Activated T-cell treated with anti-CD3 and anti-CD28 coated beads, Interleukin-2, amount 50 U/mL, for 4 hours (primary cell): ENCODE measurements around the gene CD99. TPM values are rescaled to one million over a fixed set of nuclear protein-coding genes. Genes with fewer than 3 reads are reported as not detected.

ENCODE experiments used
- ATAC-seq, 2 donors: fragments of 200-7000 bp; cut with Tn5 transposase; one replicate each; pipeline ENCODE4 v1.10.0; 2021
- DNase-seq: peaks from one replicate; pipeline ENCODE4 v3.0.0-alpha.2; 2020
- H3K27me3 Mint-ChIP-seq: one replicate; pipeline ENCODE4 v1.8.0; 2021; ENCODE audit warnings: low read depth, mixed read lengths
- H3K36me3 Mint-ChIP-seq: one replicate; pipeline ENCODE4 v1.8.0; 2022; ENCODE audit warnings: mixed read lengths; ENCODE audit not compliant: insufficient read depth
- H3K4me1 Mint-ChIP-seq: one replicate; pipeline ENCODE4 v1.8.0; 2021; ENCODE audit warnings: low read depth, mixed read lengths
- H3K4me3 Mint-ChIP-seq: one replicate; pipeline ENCODE4 v1.8.0; 2021; ENCODE audit warnings: mild to moderate bottlenecking, moderate library complexity, mixed read lengths
- H3K9me3 Mint-ChIP-seq: one replicate; pipeline ENCODE4 v1.8.0; 2021; ENCODE audit warnings: mixed read lengths
- total RNA-seq, 3 donors: library from RNA; stranded (reverse); gene quantifications; one replicate each; pipeline ENCODE4 v1.2.1, GENCODE V29; 2021

CD99 gene
- total RNA-seq, 3 donors from 2014 or later = 138 to 219 (median 164) TPM

DNA sequence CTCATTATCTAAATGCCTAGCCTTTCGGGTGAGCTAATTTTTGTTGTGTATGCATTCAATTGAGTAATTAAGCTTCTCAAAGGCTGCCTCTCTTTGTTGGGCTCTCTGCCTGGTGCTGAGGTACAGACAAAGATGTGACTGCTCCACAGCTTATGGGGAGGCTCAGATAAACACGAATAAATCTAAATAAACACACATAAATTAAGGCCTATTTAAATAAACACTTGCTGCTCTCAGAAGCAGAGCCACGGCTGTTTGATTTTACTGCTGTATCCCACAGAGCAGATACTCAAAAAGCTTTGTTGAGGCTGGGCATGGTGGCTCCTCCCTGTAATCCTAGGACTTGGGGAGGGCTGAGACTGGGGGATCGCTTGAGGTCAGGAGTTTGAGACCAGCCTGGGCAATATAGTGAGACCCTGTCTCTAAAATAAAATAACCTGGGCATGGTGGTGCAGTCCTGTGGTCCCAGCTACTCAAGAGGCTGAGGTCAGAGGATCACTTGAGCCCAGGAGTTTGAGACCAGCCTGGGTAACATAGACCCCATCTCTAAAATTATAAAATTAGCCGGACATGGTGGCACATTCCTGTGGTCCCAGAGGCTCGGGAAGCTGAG lies 8.4 kb upstream of the CD99 start:
- H3K27me3 Mint-ChIP-seq = no peaks in the 10 kb centered on the region
- H3K36me3 Mint-ChIP-seq = peaks cover 1% of the 10 kb centered on the region
- ATAC-seq = no peak
- H3K4me1 Mint-ChIP-seq = no peaks in the 10 kb centered on the region
- DNase-seq = no peak
- no peaks in the 10 kb centered on the region for H3K9me3 Mint-ChIP-seq
- H3K4me3 Mint-ChIP-seq = no peak overlapping the region

DNA sequence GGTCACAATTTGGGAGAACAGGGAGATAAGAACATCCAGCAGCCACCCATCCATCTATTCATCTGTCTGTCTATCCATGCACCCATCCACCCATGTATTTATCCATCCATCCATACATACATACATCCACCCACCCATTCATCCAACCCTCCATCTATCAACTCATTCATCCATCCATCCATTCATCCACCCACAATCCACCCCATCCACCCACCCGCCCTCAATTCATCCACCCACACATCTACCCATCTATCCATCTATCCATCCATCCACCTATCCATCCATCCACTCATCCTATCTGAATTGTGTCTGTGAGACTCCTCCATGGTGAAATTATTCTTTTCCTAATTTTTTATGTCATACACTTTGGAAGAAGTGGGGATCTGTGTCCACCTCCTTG lies 6.8 kb upstream of the CD99 start:
- Mint-ChIP-seq H3K9me3 (no peaks in the 10 kb centered on the region), H3K27me3 (no peaks in the 10 kb centered on the region), H3K4me3 (no peak overlapping the region), H3K4me1 (no peaks in the 10 kb centered on the region), H3K36me3 (peaks cover 1% of the 10 kb centered on the region)
- DNase-seq = no peak
- ATAC-seq = no peak

GRCh38 chrX:2685886-2686285 lies 5.2 kb upstream of the CD99 start:
- Mint-ChIP-seq H3K4me1 (no peaks in the 10 kb centered on the region), H3K9me3 (no peaks in the 10 kb centered on the region), H3K4me3 (no peak overlapping the region), H3K27me3 (no peaks in the 10 kb centered on the region), H3K36me3 (peaks cover under 1% of the 10 kb centered on the region)
- DNase-seq (no peak), ATAC-seq (no peak)

- H3K4me3 Mint-ChIP-seq = peak overlapping the region; percentile 45
- H3K9me3 Mint-ChIP-seq = no peaks in the 10 kb centered on the region
- no peaks in the 10 kb centered on the region for H3K27me3 Mint-ChIP-seq
- ATAC-seq (no peak), DNase-seq (no peak)
- peaks cover 3% of the 10 kb centered on the region for H3K36me3 Mint-ChIP-seq
- peaks cover 25% of the 10 kb centered on the region for H3K4me1 Mint-ChIP-seq
Measured at GRCh38 chrX:2689773-2690666, 1.1 kb upstream of the CD99 start.

GRCh38 chrX:2691543-2692220 lies 587 bp downstream of the CD99 start:
- Mint-ChIP-seq H3K36me3 (peaks cover 12% of the 10 kb centered on the region), H3K9me3 (no peaks in the 10 kb centered on the region), H3K4me1 (peaks cover 41% of the 10 kb centered on the region), H3K4me3 (peak overlapping the region; percentile 98), H3K27me3 (no peaks in the 10 kb centered on the region)
- peak; percentile 7 to 11 for ATAC-seq
- no peak for DNase-seq

GRCh38 chrX:2692221-2693112 lies 1.4 kb downstream of the CD99 start:
- ATAC-seq = no peak
- Mint-ChIP-seq H3K4me3 (peak overlapping the region; percentile 98), H3K27me3 (no peaks in the 10 kb centered on the region), H3K4me1 (peaks cover 49% of the 10 kb centered on the region), H3K36me3 (peaks cover 14% of the 10 kb centered on the region), H3K9me3 (no peaks in the 10 kb centered on the region)
- DNase-seq = no peak

DNA sequence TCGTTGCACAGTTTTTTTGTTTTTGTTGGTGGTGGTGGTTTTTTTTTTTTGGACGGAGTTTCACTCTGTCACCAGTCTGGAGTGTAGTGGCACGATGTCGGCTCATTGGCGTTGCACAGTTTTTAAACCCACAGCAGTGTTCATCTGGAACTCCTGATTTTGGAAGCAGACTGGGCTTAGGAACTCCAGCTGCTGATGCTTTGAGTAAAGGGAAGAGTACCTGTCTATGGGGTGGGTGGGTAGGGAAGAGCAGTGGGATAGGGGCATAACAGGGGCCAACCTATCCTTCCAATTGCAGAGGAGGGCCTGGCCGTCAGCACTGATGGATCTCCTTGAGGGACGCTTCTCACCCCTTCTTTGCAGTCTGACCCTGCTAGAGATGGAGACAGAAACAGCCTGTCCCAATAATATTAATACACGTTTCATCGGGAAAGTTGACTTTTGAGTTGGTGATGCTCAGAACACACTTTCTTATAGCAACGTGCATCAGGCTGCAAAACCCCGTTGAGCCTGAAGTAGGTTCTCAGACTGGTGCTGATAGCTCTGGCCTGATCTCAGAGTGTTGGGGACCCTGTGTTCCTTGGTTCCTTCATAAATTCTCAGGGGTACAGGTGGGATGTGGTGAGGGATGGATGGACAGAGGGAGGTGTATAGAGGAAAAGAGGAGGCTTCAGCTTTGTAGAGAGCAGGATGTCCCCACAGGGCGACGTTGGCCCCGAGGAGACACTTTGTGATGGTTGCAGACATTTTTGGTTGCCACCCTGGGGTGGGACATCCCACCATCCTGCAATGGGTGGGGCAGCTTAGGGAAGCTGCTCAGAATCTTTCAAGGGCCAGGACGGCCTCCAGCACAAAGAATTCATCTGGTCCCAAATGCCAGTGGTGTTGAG lies 2.3 kb downstream of the CD99 start:
- ATAC-seq (no peak), DNase-seq (no peak)
- Mint-ChIP-seq H3K27me3 (no peaks in the 10 kb centered on the region), H3K36me3 (peaks cover 18% of the 10 kb centered on the region), H3K4me3 (peak overlapping the region; percentile 98), H3K9me3 (no peaks in the 10 kb centered on the region), H3K4me1 (peaks cover 57% of the 10 kb centered on the region)

DNA sequence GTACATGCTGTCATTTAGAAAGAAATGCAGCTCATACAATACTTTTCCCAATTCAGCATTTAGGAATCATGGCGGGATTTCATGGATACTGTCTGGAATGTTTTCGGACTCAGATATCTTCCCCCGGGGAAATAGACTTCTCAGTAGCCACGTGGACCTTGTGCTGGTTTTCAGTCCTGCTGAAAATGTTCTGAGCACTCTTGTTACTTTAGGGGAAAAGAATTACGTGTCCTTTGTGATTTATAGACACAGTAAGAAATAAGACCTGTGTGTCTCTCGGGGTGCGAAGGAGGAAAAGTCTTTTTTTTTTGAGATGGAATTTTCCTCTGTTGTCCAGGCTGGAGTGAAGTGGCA lies 3.8 kb downstream of the CD99 start:
- no peak for DNase-seq
- Mint-ChIP-seq H3K36me3 (peaks cover 24% of the 10 kb centered on the region), H3K4me3 (peak overlapping the region; percentile 98), H3K9me3 (no peaks in the 10 kb centered on the region), H3K27me3 (no peaks in the 10 kb centered on the region), H3K4me1 (peaks cover 71% of the 10 kb centered on the region)
- ATAC-seq = no peak

- H3K9me3 Mint-ChIP-seq = no peaks in the 10 kb centered on the region
- peaks cover 38% of the 10 kb centered on the region for H3K36me3 Mint-ChIP-seq
- H3K4me1 Mint-ChIP-seq = peaks cover 90% of the 10 kb centered on the region
- H3K27me3 Mint-ChIP-seq = no peaks in the 10 kb centered on the region
- H3K4me3 Mint-ChIP-seq = peak overlapping the region; percentile 71
- DNase-seq (peak; percentile 38), ATAC-seq (peak; percentile 89 to 92)
Measured at GRCh38 chrX:2696698-2697215, 5.7 kb downstream of the CD99 start.

- Mint-ChIP-seq H3K4me3 (peak overlapping the region; percentile 71), H3K36me3 (peaks cover 43% of the 10 kb centered on the region), H3K4me1 (peaks cover 94% of the 10 kb centered on the region), H3K9me3 (no peaks in the 10 kb centered on the region), H3K27me3 (no peaks in the 10 kb centered on the region)
- peak in 1 of 2 donors; percentile 12 for ATAC-seq
- no peak for DNase-seq
Measured at GRCh38 chrX:2697306-2697705, 6.2 kb downstream of the CD99 start.

DNA sequence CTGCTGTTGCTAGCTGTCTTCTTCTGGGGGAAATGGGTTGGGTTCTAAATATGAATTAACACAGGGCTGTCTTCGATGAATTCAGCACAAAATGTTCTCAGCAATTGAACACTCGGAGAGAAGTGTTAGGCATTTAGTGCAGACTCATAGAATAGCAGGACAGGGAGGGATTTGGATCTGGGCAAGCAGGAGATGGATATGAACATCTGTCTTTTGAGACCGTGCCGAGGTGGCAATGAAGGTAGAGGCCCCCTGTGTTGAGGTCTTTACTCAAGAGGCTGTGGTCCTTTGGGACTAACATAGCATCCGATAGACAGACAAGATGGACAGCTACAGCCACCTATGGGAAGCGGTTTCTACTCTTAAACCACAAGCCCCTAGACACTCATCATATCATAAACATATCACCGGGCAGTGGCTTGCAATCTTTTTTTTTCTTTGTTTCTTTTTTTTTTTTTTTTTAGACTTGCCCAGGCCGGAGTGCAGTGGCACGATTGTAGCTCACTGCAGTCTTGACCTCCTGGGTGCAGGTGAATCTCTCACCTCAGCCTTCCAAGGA lies 6.7 kb downstream of the CD99 start:
- Mint-ChIP-seq H3K27me3 (no peaks in the 10 kb centered on the region), H3K9me3 (no peaks in the 10 kb centered on the region), H3K36me3 (peaks cover 46% of the 10 kb centered on the region), H3K4me1 (peaks cover 96% of the 10 kb centered on the region), H3K4me3 (peak overlapping the region; percentile 71)
- DNase-seq (no peak), ATAC-seq (no peak)

DNA sequence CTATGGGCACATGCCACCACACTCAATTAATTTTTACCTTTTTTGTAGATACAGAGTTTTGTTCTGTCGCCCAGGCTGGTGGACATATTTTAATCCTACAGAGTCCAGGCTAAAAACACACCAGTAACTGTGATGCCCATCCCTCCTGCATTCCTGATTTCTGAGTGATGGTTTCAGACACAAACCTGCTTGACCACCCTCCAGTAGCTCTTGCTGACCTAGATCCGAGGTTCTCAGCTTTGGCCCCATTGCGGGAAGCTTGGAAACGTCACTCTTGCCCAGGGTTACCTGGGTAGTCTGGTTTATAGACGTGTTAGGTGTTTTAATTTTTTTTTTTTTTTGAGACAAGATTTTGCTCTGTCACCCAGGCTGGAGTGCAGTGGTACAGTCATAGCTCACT lies 7.5 kb downstream of the CD99 start:
- H3K27me3 Mint-ChIP-seq = no peaks in the 10 kb centered on the region
- no peaks in the 10 kb centered on the region for H3K9me3 Mint-ChIP-seq
- peak overlapping the region; percentile 71 for H3K4me3 Mint-ChIP-seq
- DNase-seq (no peak), ATAC-seq (no peak)
- peaks cover 49% of the 10 kb centered on the region for H3K36me3 Mint-ChIP-seq
- H3K4me1 Mint-ChIP-seq = peaks cover 97% of the 10 kb centered on the region

DNA sequence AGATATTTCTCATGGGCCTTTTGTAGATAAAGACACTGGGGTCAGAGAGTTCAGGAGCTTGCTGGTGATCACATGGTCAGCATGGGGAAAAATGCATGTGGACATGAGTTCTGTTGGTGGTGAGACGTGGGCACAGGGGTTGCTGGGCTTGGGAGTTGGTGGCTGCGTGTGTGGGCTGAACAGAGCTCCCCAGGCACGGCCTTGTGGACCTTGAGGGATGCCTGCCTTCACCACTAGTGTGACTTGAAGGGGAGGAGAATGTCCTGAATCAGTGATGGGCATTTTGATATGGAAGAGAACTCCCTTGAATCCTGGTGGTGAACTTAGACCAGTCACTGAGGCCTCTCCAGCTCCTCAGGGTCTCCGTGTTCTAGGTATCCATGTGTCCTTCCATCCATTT lies 8.9 kb downstream of the CD99 start:
- no peak overlapping the region for H3K4me3 Mint-ChIP-seq
- DNase-seq = no peak
- H3K36me3 Mint-ChIP-seq = peaks cover 51% of the 10 kb centered on the region
- no peaks in the 10 kb centered on the region for H3K9me3 Mint-ChIP-seq
- ATAC-seq = no peak
- H3K4me1 Mint-ChIP-seq = peaks cover 97% of the 10 kb centered on the region
- no peaks in the 10 kb centered on the region for H3K27me3 Mint-ChIP-seq
